Fibroblast of upper back skin (primary cell): ENCODE measurements around the gene TBC1D1.

ENCODE experiments used
- DNase-seq: peaks from one replicate; pipeline ENCODE4 v3.0.0-alpha.2; 2013

Gene TBC1D1

DNA sequence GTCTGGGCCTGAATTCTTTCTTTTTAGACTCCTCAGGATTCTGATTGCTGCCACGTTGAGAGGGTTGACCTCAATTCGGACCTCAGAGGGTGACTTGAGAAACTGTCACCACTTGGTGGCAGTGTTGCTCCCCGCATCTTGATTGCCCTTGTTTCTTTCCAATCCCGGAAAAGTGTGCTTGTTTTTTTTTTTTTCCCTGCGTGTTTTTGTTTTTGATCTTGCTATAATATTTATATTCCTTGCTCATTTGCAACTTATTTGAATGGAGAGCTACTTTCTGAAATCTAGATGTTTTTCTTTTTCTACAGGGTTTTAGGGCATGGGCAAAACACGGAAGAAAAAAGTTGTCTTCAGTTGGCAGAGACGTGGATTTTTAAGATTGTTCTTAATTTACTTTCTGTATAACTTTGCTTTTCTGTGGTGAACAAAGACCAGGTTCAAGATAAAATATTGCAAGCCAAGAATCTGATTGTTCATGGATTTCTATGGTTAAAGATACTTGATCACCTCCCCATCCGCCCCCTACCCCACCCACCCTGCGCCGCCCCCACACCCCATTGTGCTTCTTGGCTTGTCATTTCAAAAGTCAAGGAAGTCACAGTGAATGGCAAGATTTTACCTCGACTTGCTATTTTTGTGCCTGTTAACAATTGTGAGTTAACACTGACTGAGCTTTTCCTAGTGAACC, 171.3 kb downstream of the TBC1D1 start:
- DNase-seq = peak; percentile 77

DNA sequence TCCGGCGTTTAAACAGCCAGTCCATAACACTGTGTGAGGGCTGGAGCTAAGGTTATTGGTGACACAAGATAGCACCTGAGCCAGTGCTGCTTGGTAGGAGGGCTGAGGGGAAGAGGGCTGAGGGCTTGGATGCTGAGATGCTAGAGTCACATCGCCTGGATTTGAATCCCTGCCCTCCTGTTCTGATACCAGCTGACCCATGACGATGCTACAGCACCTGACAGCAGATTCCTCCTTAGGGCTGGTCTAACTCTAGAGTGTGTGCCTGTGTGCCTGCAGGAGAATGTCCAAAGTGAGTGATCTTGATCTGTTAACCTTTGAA, 171.9 kb downstream of the TBC1D1 start:
- no peak for DNase-seq

DNA sequence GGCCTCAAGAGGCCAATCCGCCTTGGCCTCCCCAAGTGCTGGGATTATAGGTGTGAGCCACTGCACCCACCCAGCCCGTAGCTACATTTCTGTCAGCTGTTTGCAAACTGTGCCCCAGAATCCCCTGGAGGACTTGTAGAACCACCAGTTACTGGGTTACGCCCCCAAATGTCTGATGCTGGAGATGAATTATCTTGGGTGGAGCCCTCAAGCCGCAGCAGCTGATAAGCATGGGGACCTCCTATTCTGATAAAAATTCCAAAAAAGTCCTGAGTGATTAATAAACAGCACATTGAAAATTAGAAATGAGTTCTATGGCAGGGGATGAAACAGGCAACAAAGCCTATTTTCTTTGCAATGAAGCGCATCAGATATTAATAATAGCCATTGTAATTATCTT, 174.3 kb downstream of the TBC1D1 start:
- no peak for DNase-seq

DNA sequence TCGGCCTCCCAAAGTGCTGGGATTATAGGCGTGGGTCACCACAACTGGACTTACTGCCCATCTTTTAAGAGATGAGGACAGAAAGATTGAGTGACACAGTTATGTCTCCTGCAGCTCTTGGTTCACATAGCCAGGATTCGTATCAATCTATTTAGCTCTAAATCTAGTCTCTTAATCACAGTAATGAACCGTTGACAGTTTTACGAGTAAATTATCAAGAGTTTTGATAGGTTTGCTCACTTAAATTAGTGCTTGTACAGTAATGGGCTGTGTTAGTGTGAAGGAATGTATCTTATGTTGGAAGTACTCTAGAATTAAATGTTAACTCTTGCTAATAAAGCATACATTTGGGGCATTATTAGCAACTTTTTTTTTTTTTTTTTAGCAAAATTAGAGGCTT, 175.0 kb downstream of the TBC1D1 start:
- no peak for DNase-seq

DNA sequence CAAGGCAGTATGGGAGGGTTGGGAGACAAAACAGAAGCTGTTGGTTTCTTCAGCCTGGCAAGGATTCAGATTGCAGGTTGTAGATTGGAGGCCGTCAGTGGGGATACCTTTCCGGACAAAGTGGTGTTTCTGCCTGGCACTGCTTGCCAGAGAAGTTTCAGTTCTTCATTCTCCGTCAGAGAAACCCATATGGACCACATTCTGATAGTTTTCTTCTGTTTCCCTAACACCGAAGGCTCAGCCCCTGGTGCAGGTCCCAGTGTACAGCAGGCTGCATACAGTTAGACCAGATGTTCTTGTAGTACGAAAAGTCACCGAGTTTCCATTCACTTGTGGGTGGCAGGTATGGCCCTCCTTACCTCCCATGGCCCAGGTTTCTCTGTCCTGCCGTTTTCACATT, 176.6 kb downstream of the TBC1D1 start:
- no peak for DNase-seq

DNA sequence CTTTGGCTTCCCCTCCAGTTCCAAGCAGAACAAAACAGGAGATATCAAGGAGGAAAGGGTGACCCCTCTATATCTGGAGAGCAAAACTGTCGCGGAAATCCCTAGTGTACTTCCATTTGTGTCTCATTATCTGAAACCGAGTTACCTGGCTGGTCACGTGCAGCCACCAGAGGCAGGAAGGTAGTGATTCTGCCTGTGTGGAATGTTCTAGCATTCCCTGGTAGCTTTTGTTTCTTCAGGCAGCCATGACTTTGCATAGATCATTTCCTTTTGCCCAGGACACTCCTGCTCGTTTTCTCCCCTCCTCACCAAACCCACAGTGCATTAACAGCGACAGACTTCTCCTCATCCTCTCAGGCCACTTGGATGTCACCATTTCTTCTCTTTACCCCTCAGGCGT, 177.2 kb downstream of the TBC1D1 start:
- DNase-seq = no peak

DNA sequence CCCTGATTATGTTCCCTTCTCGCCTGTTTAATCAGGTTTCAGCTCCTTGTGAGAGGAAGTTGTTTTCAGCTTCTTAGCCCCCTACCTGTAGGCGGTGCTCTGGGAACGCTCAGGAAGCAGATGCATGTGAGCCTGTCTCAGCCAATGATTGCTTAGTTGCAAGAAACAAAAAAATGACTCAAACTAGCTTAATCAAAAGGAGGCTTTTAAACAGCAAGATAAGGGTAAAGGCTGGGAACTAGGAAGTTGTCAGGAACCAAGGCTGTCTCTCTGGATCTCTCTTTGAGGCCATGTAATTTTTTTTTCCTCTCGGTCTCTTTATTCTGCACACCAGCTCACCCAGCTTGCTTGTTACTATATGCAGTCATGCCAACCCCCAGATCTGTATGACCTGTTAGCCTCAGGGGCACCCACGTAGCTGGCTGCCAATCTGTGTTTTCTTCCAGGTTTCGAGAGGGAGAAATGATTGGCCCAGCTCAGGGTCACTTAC, 178.4 kb downstream of the TBC1D1 start:
- DNase-seq = peak; percentile 57

DNA sequence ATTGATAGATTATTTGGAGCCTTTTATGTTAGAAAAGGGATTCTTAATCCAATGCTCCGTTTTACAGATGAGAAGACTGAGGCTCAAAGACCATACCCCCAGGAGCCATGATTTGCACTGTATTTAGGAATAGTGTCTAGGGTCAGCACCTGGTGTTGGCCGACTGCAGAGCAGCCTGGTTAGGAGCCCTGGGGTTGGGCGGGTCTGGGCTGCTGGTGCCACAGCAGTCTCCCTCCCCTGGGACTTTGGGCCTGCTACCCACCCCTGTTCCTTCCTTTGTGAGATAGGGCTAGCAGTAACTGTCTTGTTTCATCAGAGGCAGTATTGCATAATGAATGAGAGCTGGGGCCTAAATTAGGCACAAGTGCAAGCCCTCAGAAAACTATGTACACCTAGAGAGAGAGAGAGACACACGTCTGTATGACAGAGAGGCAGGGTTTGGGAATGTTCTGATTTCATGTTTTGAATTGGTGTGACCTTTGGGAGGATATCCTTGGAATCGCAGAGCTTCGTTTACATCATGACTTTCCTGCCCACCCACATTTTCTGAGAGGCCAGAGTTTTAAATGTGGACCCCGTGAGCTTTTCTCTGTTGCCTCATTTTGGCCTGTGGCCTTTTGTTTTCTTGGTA, 181.0 kb downstream of the TBC1D1 start:
- no peak for DNase-seq

DNA sequence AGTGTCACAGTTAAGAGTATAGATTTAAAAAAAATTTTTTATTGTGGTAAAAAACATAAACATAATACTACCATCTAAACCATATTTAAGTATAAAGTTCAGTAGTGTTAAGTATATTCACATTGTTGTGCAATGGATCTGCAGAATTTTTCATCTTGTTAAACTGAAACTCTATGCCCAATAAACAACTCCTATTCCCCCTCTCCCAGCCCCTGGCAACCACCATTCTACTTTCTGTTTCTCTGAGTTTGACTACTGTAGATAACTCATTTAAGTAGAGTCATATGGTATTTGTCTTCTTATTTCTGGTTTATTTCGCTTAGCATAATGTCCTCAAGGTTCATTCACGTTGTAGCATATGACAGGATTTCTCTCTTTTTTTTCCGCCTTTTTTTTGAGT, 181.7 kb downstream of the TBC1D1 start:
- no peak for DNase-seq

DNA sequence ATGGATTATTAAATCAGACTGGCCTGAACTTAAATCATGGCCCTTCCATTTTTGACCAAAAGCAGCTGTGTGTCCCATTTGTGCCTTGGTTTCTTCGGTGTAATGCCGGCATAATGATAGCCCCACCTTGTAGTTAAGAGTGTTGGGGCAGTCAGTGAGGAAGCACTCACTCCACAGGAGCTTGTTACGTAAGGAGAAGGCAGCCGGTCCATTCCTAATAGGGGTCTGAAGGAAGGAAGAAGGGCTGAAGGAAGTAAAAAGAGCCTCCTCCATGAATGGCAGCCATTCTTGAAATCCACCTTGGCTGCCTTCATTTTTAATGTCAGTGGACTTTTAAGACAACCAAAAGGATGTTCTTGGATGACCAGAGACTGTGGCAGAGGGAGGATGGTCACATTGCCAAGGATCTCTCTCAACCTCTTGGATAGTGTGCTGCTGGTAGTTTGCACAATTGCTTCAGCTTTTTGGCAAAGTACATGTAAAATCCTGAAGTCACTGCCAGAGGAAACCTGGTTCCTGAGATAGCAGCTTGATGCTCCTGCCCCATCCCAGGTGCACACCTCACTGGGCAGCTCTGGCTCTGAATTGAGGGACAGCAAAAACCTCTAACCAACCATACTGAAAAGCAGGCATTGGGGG, 182.8 kb downstream of the TBC1D1 start:
- no peak for DNase-seq

DNA sequence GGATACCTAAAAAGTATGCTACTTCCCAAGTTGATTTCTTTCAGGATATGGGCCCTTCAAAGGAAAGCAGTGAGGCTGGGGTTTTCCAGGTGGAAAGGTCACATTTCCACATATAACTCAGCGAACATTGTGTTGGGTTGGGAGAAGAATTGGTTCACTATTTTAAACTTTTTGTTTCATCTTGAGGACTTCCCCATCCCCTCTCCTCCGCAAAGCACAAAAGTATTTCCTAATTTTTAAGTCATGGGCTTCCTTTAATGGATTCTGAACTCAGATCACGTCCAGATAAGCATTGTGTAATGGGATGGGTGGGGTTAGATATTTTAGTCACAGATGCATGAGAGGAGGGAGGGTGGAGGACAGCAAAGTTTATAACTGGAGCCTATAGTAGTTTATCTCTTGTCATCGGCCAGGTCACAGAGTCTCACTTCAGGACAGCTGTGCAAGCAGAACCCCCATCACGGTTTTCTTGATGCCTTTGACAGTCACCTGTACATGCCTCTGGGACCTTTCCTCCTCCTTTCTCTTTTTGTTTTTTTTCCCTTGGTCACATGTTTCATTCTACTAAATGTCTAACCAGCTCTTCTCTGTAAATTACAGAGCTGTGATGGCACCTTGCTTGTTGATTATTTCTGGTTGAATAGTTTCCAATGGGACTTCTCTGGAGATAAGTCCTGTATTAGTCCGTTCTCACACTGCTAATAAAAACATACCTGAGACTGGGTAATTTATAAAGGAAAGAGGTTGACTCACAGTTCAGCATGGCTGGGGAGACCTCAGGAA, 184.7 kb downstream of the TBC1D1 start:
- DNase-seq = no peak

DNA sequence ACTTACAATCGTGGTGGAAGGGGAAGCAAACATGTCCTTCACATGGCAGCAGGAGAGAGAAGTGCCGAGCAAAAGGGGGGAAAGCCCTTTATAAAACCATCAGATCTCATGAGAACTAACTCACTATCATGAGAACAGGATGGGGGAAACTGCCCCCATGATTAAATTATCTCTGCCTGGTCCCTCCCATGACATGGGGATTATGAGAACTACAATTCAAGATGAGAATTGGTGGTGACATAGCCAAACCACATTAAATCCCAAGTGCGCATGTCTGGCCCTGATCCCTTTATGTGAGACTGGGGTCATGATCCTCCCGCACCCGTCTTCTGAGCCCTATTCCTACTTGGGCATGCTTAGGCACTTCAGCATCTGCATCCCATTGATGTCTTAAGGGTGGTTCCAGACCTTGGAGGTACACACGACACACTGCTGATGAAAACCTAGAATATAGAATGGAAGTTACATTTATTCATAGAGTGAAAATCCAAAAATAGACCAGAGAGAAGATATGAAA, 185.3 kb downstream of the TBC1D1 start:
- no peak for DNase-seq

DNA sequence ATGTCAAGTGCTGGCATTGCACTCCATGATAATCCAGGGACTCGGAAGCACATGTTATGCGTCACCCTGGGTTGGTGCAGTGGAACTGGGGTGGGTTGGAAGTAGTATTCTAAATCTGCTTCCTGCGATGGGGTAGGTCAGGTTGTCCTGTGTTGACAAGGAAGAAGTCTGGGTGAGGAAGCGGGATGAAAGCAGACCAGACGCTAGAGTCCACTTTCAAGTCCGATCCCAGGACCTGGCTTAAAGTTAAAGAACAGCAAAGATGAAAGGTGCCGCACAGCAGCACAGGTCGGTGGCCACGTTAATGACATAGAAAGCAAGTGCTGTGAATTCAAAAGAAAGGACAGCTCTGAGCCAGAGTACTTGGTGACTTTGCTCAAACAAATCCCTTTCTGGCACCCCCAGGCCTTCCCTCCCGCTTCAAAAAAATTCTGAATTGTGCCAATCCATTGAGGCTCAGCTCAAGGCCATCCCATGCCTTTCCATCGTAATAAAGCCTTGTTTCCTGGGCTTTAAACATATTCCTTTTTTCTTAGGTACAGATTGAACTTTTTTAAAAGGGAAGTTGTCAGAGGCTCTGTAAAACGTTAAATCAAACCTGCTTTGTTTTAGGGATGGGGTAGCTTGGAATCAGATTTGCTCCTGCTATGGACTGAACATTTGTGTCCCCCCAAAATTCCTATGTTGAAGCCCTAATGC, 187.1 kb downstream of the TBC1D1 start:
- DNase-seq = no peak

DNA sequence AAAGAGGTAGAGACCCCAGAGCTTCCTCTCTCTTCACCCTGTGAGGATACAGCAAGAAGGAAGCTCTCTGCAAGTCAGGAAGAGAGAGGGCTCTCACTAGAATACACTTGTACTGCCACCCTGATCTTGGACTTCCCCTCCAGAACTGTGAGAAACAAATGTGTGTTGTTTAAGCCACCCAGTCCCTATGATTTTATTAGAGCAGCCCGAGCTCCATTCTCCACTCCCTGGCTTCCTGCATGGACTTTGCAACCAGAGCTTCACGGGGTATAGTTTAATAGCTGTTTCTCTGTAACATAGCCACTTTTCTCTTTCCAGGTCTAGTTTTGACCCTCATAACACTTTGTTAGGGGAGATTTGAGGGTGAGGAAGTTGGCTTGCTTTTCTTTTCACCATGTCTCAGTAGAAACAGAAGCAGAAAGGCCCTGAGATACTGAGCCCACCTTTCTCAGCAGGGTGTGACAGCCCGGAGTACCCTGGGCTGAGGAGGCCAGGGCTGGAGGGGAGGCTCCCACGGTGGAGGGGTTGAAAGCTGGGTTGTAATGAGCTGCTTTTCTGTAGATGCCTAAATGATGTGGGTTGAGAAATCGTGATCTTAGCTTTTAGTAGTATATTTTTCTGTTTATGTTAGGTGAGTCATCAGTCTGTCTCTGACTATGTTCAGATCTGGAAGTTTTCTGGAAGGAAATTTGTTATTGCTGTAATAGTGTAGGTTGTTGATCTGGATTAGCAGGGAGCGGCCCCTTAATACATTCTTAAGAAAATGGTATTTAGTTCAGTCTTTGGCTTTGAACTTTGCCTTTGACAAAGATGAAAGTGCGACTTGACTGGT, 187.9 kb downstream of the TBC1D1 start:
- peak; percentile 77 for DNase-seq

DNA sequence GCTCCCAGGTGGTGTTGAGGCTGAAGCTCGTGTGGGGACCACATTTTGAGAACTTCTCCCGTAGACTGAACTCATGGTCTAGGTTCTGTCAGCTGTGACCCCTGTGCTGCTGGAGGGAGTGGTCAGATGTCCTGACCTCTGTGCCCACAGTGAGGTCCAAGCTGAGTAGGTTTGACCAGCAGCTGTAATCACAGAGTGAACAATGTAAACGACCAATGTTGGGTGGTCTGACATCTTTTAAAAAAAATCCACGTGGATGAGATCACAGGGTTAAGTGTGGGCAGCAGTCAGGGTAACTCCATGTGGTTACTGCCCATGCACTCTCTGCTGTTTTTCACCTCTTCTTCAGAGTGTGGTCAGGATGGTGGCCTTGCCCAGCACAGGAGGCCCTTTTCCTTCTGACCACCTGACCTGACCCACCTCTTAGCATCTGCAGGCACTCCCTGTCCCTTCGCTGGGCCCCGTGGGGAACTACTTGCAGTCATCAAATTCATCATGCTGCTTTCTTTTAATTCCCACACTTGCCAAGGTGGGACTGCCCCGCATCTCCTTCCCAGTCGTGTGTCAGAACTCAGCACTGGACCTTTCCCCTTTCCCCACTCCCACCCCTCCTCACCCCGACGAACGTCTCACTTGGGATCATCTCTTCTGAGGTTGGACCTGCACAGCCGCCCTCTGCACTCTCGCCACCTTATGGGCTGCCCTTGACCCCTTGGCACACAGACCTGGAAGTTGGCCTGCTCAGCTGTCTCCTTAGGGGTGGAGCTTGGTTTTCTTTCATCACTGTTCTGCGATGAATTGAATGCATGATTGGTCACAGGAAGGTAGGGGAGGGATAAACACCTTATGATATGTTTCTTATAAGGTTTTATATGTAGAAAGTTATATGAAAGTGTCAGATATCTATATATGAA, 189.4 kb downstream of the TBC1D1 start:
- DNase-seq = no peak

DNA sequence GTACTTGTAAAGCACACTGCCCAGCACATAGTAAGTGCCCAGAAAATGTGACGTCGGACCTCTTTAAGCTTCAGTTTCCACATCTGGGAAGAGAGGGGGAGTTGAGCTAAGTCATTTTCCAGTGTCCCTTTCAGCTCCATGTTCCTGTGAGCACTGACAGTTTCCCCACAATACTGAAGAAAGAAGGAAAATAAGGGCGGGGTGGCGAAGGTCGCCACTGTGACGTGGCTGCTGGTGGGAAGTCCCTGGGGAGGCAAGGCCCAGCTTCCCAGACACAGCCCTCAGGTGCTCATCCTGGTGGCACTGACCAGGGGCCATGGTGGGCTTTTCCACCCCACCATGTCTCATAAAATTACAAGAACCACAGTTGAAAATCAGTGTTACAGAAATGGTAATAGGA, 191.1 kb downstream of the TBC1D1 start:
- DNase-seq = no peak

DNA sequence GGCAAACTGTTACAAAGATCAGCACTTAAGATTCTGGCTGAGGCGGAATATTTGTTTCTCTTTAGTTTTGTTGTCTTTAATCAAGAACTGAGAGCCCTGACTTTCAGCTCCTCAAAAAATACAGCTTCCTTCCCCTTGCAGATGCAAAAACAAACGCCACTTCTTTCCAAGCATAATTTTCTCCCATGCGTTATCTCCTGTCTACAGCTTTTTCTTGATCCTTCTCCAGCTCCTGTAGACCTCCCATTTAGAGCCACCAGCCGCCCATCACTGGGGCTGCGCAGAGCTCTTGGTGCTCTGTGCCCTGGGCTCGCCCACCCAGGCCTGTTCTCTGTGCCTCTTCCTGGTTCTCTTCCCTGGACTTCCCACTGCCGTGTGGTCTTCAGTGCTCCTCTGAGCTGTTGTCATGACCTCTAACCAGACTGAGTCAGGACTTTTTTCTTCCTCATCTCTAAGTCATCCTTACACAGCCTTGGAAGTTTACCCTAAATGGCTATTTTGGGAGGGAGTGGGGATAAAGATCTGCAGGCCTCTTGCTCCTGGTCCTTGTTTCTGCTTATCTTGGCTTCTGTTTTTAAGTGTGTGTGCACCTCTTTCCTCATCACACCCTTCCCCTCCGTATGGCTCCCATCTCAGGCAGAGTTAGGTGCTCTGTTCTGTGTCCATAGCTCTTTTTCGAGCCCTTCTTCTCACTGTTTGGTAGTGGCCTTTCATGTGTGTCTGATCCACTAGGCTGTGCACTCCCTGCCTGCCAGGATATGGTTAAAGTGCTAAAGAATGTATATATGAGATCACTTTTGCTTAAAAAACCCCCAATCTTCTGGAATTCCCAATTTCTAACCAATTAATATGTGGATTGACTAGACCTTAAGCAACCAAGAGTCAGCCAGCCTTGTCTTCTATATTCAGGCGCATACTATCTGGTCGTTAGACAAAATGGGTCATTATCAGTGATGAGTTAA, 191.8 kb downstream of the TBC1D1 start:
- peak; percentile 84 for DNase-seq

DNA sequence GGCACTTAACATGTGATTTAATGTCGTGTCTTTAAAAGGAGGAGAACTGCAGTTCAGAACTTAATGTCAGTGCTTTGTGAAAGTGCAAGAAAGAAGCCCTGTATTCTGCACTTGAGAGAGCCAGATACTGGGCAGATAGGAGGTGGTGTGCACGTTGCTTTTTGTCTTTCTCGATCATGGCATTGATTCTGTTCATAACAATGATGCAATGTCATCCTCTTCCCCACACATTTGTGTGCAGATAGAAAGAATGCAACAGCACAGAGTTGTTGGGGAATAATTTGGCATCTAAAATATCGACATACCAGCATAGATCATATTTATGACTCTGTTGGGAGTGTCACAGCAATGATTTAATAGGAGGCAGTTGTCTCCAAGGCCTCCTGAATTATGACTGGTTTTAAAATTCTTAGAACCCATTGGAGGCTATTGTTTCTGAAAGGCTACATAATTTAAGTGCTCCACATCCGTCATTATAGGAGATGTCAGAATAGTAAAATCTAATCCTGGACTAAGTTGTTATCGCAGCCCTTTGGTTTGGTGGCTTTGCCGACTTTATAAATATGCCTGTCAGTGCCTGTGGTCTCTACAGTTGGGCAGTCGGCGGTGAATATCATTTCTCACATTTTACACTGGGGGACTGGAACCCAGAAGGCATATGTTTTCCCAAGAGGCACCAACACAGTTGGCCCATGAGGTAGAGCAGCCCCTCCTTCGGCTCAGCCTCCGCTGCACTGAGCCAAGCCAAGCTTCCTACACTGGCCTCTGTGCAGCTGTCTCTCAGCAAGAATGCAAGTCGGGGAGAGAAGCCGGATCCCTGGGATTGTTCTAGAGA, 194.2 kb downstream of the TBC1D1 start:
- DNase-seq = peak; percentile 96

DNA sequence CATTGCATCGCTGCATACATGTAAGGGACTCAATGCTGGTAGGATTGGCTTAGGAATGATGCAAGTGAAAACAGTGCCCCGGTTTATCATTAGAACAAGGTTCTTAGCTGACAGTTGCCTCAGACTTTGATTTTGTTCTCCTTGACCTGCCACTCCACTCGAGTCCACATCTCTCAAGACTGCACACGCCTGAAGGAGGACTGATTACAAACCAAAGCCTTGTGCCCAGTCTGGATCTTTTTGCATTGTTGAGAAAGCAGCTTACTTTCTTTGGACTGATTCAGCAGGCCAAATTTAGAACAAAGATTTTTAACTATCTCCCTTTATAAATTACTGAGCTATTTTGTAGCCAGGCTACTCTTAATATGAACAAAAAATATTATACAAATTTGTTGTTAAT, 194.9 kb downstream of the TBC1D1 start:
- no peak for DNase-seq
